GM03348 (cell line): ENCODE results near the gene LGALS14.

ENCODE experiments used
- DNase-seq: peaks from one replicate; pipeline ENCODE4 v3.0.0; 2012; ENCODE audit warnings: low spot score

The LGALS14 gene

GRCh38 chr19:39746836-39747529 lies 42.7 kb downstream of the LGALS14 start:
- no peak for DNase-seq

GRCh38 chr19:39749981-39750380 lies 45.7 kb downstream of the LGALS14 start:
- DNase-seq, result no peak

GRCh38 chr19:39752390-39752789 lies 48.1 kb downstream of the LGALS14 start:
- no peak for DNase-seq

- no peak for DNase-seq
These were observed 48.5 kb downstream of the LGALS14 start for GRCh38 chr19:39752795-39753194.

DNA sequence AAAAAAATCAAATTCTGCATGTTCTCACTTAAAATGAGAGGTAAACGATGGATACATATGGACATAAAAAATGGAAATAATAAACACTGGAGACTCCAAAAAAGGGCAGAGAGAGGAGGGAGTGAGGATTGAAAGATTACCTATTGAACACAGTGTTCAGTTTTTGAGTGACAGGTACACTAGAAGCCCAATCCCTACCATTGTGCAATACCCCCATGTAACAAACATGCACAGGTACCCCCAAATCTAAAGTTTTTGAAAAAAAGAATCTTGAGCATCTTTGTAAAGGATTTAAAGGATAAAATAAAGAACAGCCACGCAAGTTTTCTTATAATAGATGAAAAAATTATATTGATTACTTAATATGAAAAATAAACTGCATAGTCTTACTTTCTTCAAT lies 50.3 kb downstream of the LGALS14 start:
- DNase-seq, result no peak

DNA sequence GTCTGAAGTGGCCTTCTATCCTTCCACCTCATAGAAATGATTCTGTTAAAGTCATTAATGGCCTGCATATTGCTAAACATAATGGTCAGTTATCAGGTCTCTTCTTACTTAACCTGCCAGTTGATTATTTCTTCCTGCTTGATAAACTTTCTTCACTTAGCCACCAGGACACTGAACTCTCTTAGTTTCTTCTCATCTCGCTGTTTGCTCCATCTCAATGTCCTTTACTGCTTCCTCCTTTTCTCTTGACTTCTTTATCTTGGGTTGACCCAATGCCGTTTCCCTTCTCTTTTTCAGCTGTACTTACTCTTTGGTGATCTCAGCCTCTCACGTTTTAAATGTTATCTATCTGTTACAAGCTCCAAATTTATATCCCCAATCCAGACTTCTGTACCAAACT lies 50.7 kb downstream of the LGALS14 start:
- no peak for DNase-seq
